ENCODE measurements around the gene SYNJ1.

The SYNJ1 gene

DNA sequence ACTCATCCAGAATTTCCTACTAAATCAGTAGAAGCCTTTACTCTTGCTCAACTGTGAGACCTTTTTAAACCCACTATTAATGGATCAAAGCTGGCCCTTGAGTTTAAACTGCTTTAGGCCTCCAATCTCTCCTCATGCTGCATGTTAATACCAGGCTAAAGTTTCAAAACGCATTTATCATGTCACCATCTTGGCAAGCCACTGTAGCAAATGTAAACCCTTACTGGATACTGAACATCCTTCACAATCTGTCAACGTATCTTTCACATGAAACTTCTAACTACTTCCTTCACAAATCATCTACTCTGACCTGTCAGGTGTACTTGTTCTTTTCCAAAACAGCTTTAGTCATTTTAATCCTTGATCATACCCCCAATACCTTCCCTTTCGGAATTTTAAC is 40.7 kb upstream of the SYNJ1 start:
- DNase-seq (ENCODE audit: low spot score): no peak
- H3K27ac ChIP-seq: no peak overlapping the region
- TF ChIP-seq, protein P1, sequence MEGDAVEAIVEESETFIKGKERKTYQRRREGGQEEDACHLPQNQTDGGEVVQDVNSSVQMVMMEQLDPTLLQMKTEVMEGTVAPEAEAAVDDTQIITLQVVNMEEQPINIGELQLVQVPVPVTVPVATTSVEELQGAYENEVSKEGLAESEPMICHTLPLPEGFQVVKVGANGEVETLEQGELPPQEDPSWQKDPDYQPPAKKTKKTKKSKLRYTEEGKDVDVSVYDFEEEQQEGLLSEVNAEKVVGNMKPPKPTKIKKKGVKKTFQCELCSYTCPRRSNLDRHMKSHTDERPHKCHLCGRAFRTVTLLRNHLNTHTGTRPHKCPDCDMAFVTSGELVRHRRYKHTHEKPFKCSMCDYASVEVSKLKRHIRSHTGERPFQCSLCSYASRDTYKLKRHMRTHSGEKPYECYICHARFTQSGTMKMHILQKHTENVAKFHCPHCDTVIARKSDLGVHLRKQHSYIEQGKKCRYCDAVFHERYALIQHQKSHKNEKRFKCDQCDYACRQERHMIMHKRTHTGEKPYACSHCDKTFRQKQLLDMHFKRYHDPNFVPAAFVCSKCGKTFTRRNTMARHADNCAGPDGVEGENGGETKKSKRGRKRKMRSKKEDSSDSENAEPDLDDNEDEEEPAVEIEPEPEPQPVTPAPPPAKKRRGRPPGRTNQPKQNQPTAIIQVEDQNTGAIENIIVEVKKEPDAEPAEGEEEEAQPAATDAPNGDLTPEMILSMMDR (IDR thresholded peaks at IDR 0.05): no peak
- H3K4me3 ChIP-seq: no peak overlapping the region

DNA sequence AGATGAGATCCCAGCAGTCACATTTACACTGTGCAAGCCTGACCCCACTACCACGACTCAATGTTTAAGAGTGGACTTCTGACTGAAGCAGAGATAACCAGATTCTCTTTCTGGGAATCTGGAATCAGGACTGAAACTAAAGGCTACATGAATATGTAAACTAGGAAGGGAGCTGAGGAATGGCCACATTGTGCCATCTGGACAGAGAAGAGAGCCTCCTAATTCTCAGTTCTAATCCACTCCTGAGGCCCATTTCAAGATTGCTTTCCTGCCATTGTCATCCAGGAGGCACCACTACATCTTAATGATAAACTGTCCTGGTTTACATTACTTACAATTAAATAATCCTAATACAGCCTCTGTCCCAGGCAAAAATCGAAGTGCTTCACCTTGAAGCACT is 37.2 kb upstream of the SYNJ1 start:
- H3K4me3 ChIP-seq: no peak overlapping the region
- DNase-seq (ENCODE audit: low spot score): no peak
- TF ChIP-seq, protein P1 (IDR thresholded peaks at IDR 0.05): no peak
- no peak overlapping the region for H3K27ac ChIP-seq

DNA sequence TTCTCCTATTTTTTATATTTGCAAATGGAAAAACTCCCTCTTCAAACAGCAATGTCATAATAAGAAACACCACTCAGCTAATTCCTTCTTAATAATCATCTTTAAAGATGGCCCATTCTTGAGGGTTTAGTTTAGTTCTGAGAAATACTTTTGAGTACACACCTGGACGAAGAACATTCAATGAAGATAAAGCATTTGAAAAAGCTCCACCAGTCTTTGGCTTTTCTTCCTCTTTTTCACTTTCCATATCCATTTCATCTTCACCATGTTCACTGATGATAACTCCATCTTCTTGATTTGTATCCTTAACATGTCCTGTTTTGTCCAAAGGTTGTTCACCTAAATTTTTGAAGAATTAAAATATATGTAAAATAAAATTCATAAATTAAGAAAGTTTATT is 36.4 kb upstream of the SYNJ1 start:
- DNase-seq (ENCODE audit: low spot score): no peak

DNA sequence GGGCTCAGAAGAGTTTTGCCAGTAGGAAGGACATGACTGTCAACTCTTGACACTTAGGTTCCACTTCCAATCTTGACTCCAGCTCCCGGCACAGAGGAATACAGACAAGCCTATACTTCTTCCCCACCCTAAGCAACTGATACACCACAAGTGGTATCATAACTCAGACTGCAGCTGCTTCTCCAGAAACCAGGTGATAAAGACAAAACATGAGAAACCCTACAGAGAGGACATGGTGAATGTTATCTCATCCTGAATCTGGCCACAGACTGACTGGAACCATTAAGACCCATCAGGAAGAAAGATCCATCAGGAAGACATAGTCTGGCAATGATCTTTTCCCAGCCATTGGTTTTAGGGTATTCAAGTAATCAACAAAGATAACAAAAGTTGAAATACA is 30.0 kb upstream of the SYNJ1 start:
- no peak overlapping the region for H3K4me3 ChIP-seq
- no peak overlapping the region for H3K27ac ChIP-seq
- no peak for DNase-seq (ENCODE audit: low spot score)
- TF ChIP-seq, protein P1 (IDR thresholded peaks at IDR 0.05): no peak

More for the DNA sequence above, 36.4 kb upstream of the SYNJ1 start:
- Histone ChIP-seq H3K27ac (no peak overlapping the region), H3K4me3 (no peak overlapping the region)
- TF ChIP-seq, protein P1 (IDR thresholded peaks at IDR 0.05): no peak

DNA sequence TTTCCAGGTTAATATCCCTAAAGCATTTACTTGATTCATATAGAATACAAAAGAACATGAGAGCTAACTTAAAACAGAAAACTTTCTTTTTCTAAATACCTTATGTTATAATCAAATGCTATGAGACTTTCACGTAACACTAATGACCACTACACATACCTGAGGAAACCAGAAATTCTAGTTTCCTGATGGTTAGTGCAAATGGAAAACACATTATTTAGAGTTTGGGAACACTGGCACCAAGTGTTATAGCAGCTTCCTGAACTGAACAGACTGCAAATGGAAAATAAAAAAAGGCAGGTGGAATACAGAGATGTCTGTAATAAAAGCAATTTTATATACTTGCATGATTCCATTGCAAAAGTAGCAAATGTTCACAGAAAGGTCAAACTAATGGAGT is 28.3 kb upstream of the SYNJ1 start:
- Histone ChIP-seq H3K27ac (no peak overlapping the region), H3K4me3 (no peak overlapping the region)
- TF ChIP-seq, protein P1 (IDR thresholded peaks at IDR 0.05): no peak
- no peak for DNase-seq (ENCODE audit: low spot score)

DNA sequence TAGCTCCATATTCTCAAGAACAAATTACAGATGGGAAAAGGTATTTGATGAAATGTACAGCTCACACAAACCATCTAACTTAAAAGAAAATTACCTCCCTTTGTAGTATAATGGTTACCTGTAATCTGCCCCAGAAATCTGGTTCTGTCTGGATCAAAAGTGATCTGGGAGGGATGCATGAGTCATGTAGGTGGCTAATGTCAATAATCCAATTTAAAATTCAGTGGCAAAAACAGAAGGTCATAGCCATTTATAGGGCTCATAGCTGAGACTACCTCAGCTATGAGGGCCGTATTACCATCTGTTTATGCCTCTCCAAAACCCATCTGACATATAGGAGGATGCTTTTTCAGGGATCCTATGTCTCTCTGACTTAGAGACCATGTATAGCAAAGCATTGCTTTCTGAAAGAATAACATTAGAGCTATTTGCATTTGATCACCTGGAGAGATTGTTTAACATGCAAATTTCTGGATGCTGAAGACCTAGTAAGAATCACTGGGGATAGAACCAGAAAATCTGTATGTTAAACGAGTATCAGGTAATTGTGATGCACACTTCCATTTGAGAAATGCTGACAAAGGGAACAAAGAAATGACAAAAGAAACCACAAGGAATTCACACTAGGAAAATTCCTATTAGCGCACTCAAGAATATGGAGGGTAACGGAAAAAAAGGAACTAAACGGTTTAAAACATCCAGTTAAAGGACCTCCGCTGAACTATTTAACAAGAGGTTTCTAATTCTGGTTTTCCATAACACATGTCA is 26.2 kb upstream of the SYNJ1 start:
- TF ChIP-seq, protein P1 (IDR thresholded peaks at IDR 0.05): no peak
- no peak overlapping the region for H3K27ac ChIP-seq
- H3K4me3 ChIP-seq: no peak overlapping the region
- no peak for DNase-seq (ENCODE audit: low spot score)

DNA sequence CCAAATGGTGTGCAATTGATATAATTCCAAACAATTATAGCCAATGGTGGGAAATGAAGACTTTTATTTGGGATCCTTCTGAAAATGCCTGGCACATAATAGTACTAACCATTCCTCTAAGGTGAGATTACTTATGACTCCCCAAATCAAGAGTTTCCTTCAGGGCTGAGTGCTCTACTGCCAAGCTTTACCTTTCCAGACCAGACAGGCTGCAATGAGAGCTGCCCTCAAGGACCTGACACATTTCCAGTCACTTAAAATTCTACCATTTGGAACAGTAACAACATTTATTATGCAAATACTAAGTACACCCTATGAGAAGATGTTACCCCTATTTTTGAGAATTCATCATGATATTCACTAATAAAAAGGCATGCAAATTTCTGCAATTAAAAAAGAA is 22.6 kb upstream of the SYNJ1 start:
- TF ChIP-seq, protein P1 (IDR thresholded peaks at IDR 0.05): no peak
- Histone ChIP-seq H3K27ac (no peak overlapping the region), H3K4me3 (no peak overlapping the region)
- no peak for DNase-seq (ENCODE audit: low spot score)

All from coronary artery (tissue), 2 donors.